Measurements from ENCODE around the gene NSMCE1. TPM values are rescaled to one million over a fixed set of nuclear protein-coding genes. Genes with fewer than 3 reads are reported as not detected.
A peak's percentile ranks its signal among the peaks of the same experiment; 100 is the strongest.

Gene NSMCE1
- total RNA-seq, 4 donors from 2014 or later: 20.9 to 41.3 (median 30.6) TPM

- no peaks in the 10 kb centered on the region for H3K27me3 ChIP-seq
- H3K36me3 ChIP-seq: no peaks in the 10 kb centered on the region
- no peak for TF ChIP-seq POLR2A (IDR thresholded peaks at IDR 0.05)
- TF ChIP-seq CTCF (IDR thresholded peaks at IDR 0.05): no peak
- no peak for DNase-seq
- H3K4me1 ChIP-seq: peaks cover 0 to 62% (median 8%) of the 10 kb centered on the region in 4 donors
- peak overlapping the region; percentile 51 to 78 (median 71) for H3K27ac ChIP-seq
- H3K9me3 ChIP-seq: no peaks in the 10 kb centered on the region
- H3K4me3 ChIP-seq: no peak overlapping the region
Measured at GRCh38 chr16:27242398-27242797, 26.2 kb downstream of the NSMCE1 start.

- H3K27me3 ChIP-seq: no peaks in the 10 kb centered on the region
- no peaks in the 10 kb centered on the region for H3K9me3 ChIP-seq
- no peaks in the 10 kb centered on the region for H3K36me3 ChIP-seq
- TF ChIP-seq CTCF (IDR thresholded peaks at IDR 0.05): no peak
- TF ChIP-seq POLR2A (IDR thresholded peaks at IDR 0.05): no peak
- H3K27ac ChIP-seq: peak overlapping the region; percentile 20 to 78 (median 58)
- H3K4me1 ChIP-seq: peaks cover 3 to 69% (median 11%) of the 10 kb centered on the region in 4 donors
- peak in 1 of 3 donors; percentile 42 for DNase-seq
- no peak overlapping the region for H3K4me3 ChIP-seq
Measured at GRCh38 chr16:27241658-27242057, 26.9 kb downstream of the NSMCE1 start.

GRCh38 chr16:27240948-27241531 is 27.5 kb downstream of the NSMCE1 start:
- H3K4me1 ChIP-seq: peaks cover 5 to 71% (median 13%) of the 10 kb centered on the region in 4 donors
- no peaks in the 10 kb centered on the region for H3K36me3 ChIP-seq
- peak overlapping the region; percentile 20 to 78 (median 58) for H3K27ac ChIP-seq
- TF ChIP-seq POLR2A (IDR thresholded peaks at IDR 0.05) (no peak), CTCF (IDR thresholded peaks at IDR 0.05) (no peak)
- H3K9me3 ChIP-seq: no peaks in the 10 kb centered on the region
- no peak overlapping the region for H3K4me3 ChIP-seq
- no peaks in the 10 kb centered on the region for H3K27me3 ChIP-seq
- peak in 1 of 3 donors; percentile 46 for DNase-seq

GRCh38 chr16:27239906-27240655 is 28.5 kb downstream of the NSMCE1 start:
- Histone ChIP-seq H3K9me3 (no peaks in the 10 kb centered on the region), H3K4me1 (peaks cover 14 to 81% (median 21%) of the 10 kb centered on the region in 4 donors), H3K27me3 (no peaks in the 10 kb centered on the region), H3K36me3 (no peaks in the 10 kb centered on the region), H3K27ac (peak overlapping the region in 2 of 4 donors; percentile 78), H3K4me3 (no peak overlapping the region)
- TF ChIP-seq POLR2A (IDR thresholded peaks at IDR 0.05) (no peak), CTCF (IDR thresholded peaks at IDR 0.05) (no peak)
- DNase-seq: peak in 1 of 3 donors; percentile 35

GRCh38 chr16:27239026-27239425 is 29.5 kb downstream of the NSMCE1 start:
- DNase-seq: peak in 1 of 3 donors; percentile 44
- Histone ChIP-seq H3K27ac (peak overlapping the region in 2 of 4 donors; percentile 76 to 85), H3K36me3 (no peaks in the 10 kb centered on the region), H3K27me3 (no peaks in the 10 kb centered on the region), H3K9me3 (no peaks in the 10 kb centered on the region), H3K4me1 (peaks cover 14 to 78% (median 23%) of the 10 kb centered on the region in 4 donors), H3K4me3 (no peak overlapping the region)
- TF ChIP-seq POLR2A (IDR thresholded peaks at IDR 0.05) (no peak), CTCF (IDR thresholded peaks at IDR 0.05) (no peak)
